GM18505 (cell line): Measurements from ENCODE around the gene CKAP5.
"Not testable (repeated sequence)": the region's sequence is repeated elsewhere in the genome, so short reads cannot be mapped to it uniquely, and the experiment has no call there.

Experiments
- ATAC-seq: cut with Tn5 transposase; IDR thresholded peaks from one replicate; pipeline ENCODE4 v1.9.1; 2021; ENCODE audit not compliant: unreplicated experiment
- POLR2A ChIP-seq: IDR thresholded peaks from 4 replicates; pipeline ENCODE4 v1.6.1; 2011; ENCODE audit warnings: borderline replicate concordance; ENCODE audit not compliant: insufficient read depth, insufficient read length; ENCODE audit errors: extremely low read depth

CKAP5 gene

DNA sequence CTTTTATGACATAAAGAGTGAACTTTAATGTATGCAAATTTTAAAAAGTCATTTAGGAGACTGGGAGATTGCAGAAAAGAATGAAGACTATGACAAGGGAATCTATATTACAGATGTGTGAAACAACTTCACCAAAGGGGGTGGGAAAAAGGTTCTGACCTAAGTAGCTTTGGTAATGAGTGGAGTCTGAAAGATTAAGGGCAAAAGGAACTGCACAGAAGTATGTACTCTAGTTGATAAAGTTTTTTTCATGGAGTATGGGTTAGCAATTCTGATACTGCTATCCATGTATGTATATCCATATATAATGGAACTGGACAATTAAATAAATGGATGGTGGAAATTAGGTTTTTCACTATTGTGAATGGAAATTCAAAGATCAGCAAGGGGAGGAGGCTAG, 9.2 kb downstream of the CKAP5 start:
- no peak for TF ChIP-seq POLR2A
- no peak for ATAC-seq

DNA sequence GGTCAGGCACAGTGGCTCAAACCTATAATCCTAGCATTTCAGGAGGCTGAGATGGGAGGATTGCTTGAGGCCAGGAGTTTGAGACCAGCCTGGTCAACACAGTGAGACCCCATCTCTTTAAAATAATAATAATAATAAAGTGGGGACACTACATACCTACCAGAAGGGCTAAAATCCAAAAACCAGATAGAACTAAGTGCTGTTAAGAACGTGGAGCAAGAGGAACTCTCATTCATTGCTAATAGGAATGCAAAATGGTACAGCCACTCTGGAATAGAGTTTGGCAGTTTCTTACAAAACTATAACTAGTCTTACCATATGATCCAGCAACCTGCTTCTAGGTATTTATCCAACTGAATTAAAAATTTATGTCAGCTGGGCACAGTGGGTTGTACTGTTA, 9.6 kb downstream of the CKAP5 start:
- ATAC-seq = no peak
- no peak for TF ChIP-seq POLR2A

DNA sequence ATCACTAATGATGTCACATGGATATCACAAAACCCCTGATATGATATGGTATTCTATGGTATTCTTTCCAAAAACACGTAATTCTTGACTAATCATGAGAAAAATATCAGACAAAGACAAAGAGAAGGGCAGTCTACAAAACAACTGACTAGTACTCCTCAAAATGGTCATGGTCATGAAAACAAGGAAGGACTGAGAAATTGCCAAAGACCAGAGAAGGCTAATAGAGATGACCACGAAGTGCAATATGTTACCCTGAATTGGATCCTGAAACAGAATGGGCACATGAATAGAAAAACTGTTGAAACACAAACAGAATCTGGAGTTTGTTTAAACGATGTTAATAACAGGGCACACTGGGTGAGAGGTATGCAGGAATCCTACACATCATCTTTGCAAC, 10.2 kb downstream of the CKAP5 start:
- ATAC-seq = no peak
- TF ChIP-seq POLR2A = no peak

DNA sequence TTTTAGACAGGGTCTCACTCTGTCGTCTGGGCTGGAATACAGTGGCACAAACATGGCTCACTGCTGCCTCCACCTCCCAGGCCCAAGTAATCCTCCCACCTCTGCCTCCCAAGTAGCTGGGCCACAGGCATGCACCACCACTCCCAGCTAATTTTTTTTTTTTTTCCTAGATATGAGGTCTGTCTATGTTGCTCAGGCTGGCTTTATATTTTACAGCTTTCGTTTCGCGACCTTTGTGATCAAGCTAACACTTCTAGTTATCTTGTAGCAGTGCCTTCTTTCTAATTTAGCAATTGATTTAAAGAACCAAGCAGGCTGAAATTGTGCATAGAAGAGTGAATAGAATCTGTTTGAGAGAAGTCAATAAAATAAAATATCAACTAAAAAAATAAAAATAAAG, 11.3 kb downstream of the CKAP5 start:
- ATAC-seq = no peak
- no peak for TF ChIP-seq POLR2A

DNA sequence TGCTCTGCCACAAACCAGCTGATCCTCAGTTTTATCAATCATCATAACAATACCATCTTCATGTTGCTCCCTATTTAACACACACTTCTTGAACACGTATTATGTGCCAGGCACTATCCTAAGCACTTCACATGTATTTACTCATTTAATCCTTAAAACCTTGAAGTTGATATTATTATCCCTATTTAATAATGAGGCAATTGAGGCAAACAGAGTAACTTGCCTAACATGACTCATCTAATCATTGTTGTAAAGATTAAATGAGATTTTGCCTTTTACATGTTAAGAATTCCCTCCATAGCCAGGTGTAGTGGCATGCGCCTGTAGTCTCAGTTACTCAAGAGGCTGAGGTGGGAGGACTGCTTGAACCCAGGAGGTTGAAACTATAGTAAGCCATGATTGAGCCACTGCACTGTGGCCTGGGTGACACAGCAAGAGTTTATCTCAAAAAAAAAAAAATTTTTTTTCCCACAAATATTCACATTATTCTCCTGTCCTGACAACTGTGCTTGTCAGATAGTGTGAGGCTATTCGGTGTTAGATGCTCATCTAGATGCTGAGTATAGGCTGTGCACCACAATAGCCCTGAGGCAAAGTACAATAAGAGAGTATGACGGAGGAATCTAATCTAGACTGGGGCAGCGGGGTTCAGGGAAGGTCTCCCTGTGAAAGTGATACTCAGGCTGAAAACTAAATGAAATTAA, 13.4 kb downstream of the CKAP5 start:
- no peak for ATAC-seq
- TF ChIP-seq POLR2A = no peak

DNA sequence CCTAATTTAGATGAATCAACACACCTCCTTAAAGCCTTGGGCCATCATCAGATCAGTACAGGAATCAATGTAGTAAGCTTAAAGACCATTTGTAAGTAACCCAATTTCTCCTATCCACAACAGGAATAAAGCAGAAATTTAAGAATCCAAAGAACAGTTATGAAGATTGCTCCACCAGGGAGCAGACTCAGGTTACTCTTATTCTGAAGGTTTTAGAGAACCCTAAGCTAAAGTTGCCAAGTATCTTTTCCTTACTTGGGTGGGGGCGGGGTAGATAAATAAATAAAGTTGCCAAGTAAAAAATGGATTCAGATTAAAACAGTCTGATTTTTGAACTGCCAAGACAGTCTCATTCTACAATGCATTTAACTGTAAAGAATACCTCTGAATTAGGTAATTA, 18.1 kb downstream of the CKAP5 start:
- no peak for TF ChIP-seq POLR2A
- ATAC-seq = no peak

DNA sequence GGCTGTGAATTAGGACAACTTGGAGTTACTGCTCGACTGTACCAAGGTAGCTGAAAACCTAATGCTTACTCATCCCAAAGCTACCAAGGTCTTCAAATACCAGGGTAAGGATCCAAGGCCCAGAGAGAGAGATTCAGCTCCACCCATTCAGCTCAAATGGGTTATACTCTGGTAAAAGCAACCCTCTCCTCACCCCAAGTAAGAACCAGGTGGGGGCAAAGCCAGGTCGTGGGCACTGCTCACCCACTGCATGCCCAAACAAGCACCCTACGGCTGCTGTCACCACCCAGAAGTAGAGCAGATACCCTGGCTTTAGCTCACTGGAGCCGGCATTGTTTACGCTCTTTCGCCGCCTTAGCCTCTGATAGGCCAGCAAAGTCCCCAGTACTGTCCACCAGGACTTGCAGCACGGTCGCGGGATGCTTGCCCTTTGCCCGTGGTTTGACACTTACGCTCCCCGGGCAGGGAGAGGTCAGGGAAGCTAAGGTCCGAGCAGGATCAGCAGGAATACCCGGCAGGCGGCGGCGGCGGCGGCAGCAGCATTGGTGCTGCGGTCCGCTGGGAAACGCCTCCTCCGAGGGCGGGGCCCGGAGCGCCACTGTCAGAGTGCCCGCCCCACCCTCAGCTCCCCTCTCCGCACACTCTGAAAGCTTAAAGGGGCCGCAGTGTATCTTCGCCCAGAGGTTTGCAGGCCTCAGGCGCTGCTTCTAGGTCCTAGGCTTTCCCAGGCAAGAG, 19.6 kb downstream of the CKAP5 start:
- peak; percentile 98 for ATAC-seq
- TF ChIP-seq POLR2A = no peak

DNA sequence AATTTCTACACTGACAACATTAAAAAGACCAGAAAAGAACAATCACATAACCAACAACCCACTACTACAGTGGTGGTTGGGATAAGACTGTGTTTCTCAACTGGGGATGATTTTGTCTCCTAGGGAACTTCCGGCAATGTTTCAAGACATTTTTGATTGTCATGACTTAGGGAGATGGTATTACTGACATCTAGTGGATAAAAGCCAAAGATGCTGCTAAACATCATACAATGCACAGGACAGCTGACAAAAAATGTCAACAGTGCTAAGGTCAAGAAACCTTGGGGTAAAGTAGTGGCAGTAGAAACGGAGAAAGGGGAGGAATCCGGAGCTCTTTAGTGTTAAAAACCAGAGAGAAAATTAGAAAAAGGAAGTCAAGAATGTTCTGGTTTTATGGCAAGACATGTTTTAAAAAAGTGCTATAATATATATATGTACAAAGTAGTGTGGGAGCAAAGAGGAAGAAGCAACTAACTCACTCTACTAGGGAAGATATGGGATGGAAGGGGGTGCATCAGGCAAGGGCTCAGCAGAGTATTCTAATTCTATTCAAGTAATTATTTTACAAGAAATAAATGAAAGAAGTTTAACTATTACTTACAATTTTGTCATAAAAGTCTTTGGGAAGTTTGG, 37.2 kb downstream of the CKAP5 start:
- ATAC-seq = no peak
- TF ChIP-seq POLR2A = no peak

DNA sequence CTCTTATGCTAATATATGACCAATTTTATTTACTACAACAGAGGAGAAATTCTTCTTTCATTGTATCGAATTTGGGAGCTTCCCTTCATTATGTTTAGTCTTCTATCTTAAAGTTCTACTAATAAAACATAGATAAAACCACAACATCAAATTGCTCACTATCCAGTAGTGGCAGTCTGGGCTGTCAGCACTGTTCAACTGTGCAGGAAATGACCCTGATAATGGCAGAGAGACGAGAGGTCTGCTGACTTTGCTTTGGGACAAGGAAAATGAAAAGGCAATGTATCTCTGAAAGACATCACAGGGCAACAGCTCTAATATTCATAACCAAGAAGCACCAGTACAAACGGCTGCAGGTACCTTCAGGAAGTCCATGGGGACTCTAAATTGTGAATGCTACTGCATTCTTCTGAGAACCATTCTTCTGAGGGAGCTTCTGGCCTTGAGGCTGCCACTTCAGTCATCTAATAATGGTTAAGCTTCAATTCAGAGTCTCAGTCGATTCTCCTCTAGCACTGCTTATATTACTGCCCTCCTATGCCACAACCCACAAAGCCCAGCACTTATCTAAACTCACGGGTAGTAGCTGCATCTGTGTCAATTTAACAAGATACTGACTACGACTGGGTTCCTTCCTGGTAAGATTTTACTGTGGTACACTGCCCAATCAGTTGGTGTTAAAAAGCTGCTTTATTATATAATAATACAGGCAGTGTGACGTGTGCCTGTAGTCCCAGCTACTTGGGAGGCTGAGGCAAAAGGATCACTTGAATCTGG, 44.2 kb downstream of the CKAP5 start:
- TF ChIP-seq POLR2A = no peak
- no peak for ATAC-seq

DNA sequence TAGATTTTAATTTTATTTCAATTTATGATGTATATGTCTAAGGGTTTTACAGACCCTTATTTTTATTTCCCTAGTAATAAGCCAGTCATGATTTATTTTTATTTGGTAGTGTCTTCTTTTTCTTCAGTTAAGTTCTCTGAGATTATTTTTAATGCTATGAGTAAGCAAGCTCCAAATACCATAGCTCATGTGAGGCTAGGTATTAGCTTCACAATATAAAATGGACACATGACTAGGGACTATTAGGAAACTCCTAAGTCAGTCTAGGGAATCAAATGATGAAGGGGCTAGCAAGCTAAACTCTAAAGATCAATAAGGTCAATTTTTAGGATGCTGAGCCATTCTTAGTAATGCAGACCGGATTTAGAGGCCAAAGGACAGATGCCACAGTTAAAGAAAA, 45.9 kb downstream of the CKAP5 start:
- TF ChIP-seq POLR2A = no peak
- no peak for ATAC-seq

DNA sequence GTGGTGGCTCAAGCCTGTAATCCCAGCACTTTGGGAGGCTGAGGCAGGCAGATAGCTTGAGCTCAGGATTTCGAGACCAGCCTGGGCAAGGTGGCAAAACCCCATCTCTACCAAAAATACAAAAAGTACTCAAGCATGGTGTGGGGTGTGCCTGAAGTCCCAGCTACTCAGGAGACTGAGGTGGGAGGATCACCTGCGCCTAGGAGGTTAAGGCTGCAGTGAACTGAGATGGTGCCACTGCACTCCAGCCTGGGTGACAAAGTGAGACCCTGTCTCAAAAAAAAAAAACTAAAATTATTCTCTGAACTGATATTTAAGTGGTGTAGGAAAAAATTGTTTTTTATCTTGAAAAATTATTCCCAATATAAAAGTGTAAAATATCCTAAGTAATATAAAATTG, 46.4 kb downstream of the CKAP5 start:
- not testable (repeated sequence) for ATAC-seq

DNA sequence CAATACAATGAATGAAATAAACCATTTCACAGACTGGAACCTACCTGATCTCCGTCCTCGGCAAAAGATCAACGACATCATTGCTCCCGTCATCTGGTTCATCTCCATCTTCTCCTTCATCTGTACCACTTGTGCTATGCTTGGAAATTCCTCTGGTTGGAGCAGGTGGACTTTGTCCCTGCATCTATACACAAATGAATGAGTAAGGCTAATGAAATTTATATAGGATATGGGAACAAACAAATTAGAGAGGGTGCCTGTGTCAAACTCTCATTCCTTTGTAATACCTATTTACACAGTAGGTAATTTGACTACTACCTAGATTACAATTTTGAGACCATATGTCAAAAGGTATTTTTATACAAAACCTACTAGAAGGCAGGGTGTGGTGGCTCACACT, 67.7 kb downstream of the CKAP5 start:
- no peak for TF ChIP-seq POLR2A
- ATAC-seq = no peak

DNA sequence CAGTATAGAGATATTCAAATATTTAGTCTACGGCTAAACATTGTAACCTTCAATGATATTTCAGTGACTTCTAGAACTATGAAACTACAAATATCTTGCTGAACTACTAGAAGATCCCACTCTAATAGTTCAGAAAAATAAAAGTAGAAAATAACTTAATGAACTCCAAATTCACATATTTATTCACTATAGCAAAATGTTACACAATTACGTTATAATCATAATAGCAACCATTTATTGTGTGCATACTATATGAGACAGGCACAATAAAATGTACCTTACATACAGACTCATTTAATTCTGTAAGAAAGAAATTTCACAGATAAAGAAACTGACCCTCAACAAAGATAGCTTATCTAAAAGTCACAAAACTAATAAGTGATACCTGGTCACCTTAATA, 69.2 kb downstream of the CKAP5 start:
- no peak for ATAC-seq
- no peak for TF ChIP-seq POLR2A

DNA sequence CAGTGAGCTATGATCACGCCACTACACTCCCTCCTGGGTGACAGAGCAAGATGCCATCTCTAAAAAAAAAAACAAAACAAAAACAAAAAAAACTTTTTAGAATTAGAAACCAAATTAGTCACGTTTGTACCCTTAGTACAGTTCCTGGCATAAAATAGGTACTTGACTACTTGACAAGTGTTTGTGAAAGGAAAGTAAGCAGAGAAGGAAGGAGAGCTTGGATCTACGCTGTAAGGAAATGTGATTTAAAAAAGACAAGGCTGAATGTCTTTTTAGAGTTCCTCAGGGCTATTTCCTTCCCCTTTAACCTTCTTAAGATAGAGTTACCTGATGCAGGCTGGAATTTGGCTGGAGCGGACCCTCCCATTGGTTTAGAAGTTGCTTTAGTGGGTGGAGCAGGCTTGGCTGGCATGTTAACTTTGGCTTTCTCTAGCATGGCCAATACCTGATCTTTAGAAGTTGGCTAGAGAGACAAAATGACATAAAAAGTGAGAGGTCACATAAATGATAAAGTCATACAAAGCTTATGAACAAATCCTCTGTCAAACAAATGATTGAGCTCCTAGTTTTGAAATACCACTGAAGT, 76.4 kb downstream of the CKAP5 start:
- no peak for ATAC-seq
- no peak for TF ChIP-seq POLR2A

DNA sequence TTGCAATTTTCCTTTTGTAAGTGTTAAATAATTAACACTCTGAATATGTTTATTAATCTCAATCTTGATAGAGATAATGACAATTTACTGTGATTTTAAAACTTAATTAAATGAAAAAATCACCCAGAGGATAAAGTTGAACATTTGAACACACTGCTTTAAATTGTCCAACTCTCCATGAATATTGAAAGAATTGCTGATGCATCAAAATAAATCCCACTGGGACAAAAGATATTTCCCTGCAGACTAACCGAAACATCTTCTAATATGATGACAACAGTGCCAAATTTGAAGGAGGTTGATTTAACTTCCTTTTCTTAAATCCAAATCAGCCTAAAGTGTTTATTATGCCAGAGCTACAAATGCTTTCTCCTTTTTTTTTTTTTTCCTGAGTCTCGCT, 79.4 kb downstream of the CKAP5 start:
- no peak for TF ChIP-seq POLR2A
- ATAC-seq = no peak
